Measurements from ENCODE around the gene FTSJ3. TPM values are rescaled to one million over a fixed set of nuclear protein-coding genes. Genes with fewer than 3 reads are reported as not detected.
"Not testable (repeated sequence)": the region's sequence is repeated elsewhere in the genome, so short reads cannot be mapped to it uniquely, and the experiment has no call there.

FTSJ3 gene
- total RNA-seq, 1 donor from 2014 or later: 48.6 TPM

GRCh38 chr17:63848834-63849689 lies 21.6 kb upstream of the FTSJ3 start:
- H3K4me1 Mint-ChIP-seq (ENCODE audit: unreplicated experiment): peaks cover 8% of the 10 kb centered on the region
- TF ChIP-seq CTCF (IDR thresholded peaks at IDR 0.05; ENCODE audit: unreplicated experiment): peak; percentile 49
- no peaks in the 10 kb centered on the region for H3K9me3 Mint-ChIP-seq (ENCODE audit: unreplicated experiment)
- peaks cover 5% of the 10 kb centered on the region for H3K36me3 Mint-ChIP-seq (ENCODE audit: low read depth, unreplicated experiment)
- peak; percentile 89 for DNase-seq (ENCODE audit: low spot score)
- H3K27ac Mint-ChIP-seq (ENCODE audit: unreplicated experiment): peak overlapping the region; percentile 92
- H3K4me3 Mint-ChIP-seq (ENCODE audit: unreplicated experiment): peak overlapping the region; percentile 75
- peaks cover 9% of the 10 kb centered on the region for H3K27me3 Mint-ChIP-seq (ENCODE audit: unreplicated experiment)

DNA sequence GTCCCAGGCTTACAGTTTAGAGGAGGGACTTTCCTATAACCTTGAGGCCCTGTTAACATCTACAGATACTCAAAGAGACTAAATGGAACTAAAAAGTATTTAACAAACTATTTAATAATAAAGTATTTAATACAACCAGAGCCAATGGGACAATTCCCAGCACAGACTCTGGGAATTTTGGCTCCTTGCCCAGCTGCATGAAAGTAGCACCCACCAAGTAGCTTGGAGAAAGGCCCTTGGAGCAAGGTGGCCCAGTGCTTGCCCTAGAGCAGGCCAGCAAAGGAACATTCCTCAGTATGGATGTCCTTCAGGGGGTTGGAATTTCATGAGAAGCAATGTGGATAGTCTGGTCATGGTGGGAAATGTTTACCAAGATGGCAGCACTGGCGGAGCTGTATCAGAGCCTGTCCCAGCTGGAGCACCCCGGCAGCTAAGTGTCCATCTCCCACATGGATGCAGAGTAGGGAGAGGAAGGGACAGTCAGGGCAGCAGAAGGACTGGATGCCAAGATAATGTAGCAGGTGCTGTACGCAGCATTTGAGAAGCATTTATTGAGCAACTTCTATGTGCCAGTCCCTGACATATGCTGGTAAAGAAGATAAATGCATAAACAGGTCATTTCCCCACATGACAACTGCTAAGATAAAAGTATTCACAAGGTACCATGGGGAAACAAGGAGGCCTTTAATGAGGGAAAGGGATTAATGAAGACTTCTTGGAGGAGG lies 20.2 kb upstream of the FTSJ3 start:
- no peak overlapping the region for H3K27ac Mint-ChIP-seq (ENCODE audit: unreplicated experiment)
- peaks cover 12% of the 10 kb centered on the region for H3K4me1 Mint-ChIP-seq (ENCODE audit: unreplicated experiment)
- no peak for TF ChIP-seq CTCF (IDR thresholded peaks at IDR 0.05; ENCODE audit: unreplicated experiment)
- peaks cover 5% of the 10 kb centered on the region for H3K36me3 Mint-ChIP-seq (ENCODE audit: low read depth, unreplicated experiment)
- H3K4me3 Mint-ChIP-seq (ENCODE audit: unreplicated experiment): no peak overlapping the region
- DNase-seq (ENCODE audit: low spot score): no peak
- H3K27me3 Mint-ChIP-seq (ENCODE audit: unreplicated experiment): peaks cover 9% of the 10 kb centered on the region
- H3K9me3 Mint-ChIP-seq (ENCODE audit: unreplicated experiment): no peaks in the 10 kb centered on the region

DNA sequence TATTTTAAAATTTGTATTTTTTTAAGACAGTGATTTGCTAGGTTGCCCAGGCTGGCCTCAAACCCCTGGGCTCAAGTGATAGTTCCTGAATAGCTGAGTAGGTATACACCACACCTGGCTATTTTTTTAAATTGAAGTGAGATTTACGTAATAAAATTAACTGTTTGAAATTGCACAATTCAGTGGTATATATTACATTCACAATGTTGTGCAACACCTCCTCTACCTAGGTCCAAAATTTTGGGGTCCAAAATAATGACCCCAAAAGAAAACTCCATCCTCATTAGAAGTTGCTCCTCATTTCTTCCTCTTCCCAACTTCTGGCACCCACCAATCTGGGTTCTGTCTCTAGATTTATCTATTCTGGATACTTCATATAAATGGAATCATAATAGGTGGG lies 18.0 kb upstream of the FTSJ3 start:
- Mint-ChIP-seq H3K4me1 (ENCODE audit: unreplicated experiment) (peaks cover 24% of the 10 kb centered on the region), H3K27me3 (ENCODE audit: unreplicated experiment) (peaks cover 9% of the 10 kb centered on the region), H3K36me3 (ENCODE audit: low read depth, unreplicated experiment) (peaks cover 5% of the 10 kb centered on the region), H3K9me3 (ENCODE audit: unreplicated experiment) (no peaks in the 10 kb centered on the region), H3K27ac (ENCODE audit: unreplicated experiment) (no peak overlapping the region), H3K4me3 (ENCODE audit: unreplicated experiment) (no peak overlapping the region)
- TF ChIP-seq CTCF (IDR thresholded peaks at IDR 0.05; ENCODE audit: unreplicated experiment): no peak
- DNase-seq (ENCODE audit: low spot score): no peak

GRCh38 chr17:63843910-63844677 lies 16.6 kb upstream of the FTSJ3 start:
- no peaks in the 10 kb centered on the region for H3K9me3 Mint-ChIP-seq (ENCODE audit: unreplicated experiment)
- peaks cover 22% of the 10 kb centered on the region for H3K4me1 Mint-ChIP-seq (ENCODE audit: unreplicated experiment)
- H3K27ac Mint-ChIP-seq (ENCODE audit: unreplicated experiment): peak overlapping the region; percentile 52
- DNase-seq (ENCODE audit: low spot score): no peak
- no peak for TF ChIP-seq CTCF (IDR thresholded peaks at IDR 0.05; ENCODE audit: unreplicated experiment)
- peaks cover 5% of the 10 kb centered on the region for H3K36me3 Mint-ChIP-seq (ENCODE audit: low read depth, unreplicated experiment)
- peak overlapping the region; percentile 81 for H3K4me3 Mint-ChIP-seq (ENCODE audit: unreplicated experiment)
- peaks cover 8% of the 10 kb centered on the region for H3K27me3 Mint-ChIP-seq (ENCODE audit: unreplicated experiment)

GRCh38 chr17:63843387-63843888 lies 16.0 kb upstream of the FTSJ3 start:
- DNase-seq (ENCODE audit: low spot score); H3K9me3 Mint-ChIP-seq (ENCODE audit: unreplicated experiment); H3K27me3 Mint-ChIP-seq (ENCODE audit: unreplicated experiment); H3K36me3 Mint-ChIP-seq (ENCODE audit: low read depth, unreplicated experiment): not testable (repeated sequence)
- H3K4me3 Mint-ChIP-seq (ENCODE audit: unreplicated experiment): peak overlapping the region; percentile 87
- H3K4me1 Mint-ChIP-seq (ENCODE audit: unreplicated experiment): peaks cover 26% of the 10 kb centered on the region
- peak overlapping the region; percentile 67 for H3K27ac Mint-ChIP-seq (ENCODE audit: unreplicated experiment)

Measured in endothelial cell (in vitro differentiated cells).